Umbilical cord (tissue), 2 donors: Measurements from ENCODE around the gene FSD1. TPM values are rescaled to one million over a fixed set of nuclear protein-coding genes. Genes with fewer than 3 reads are reported as not detected.
A peak's percentile ranks its signal among the peaks of the same experiment; 100 is the strongest.
"Not testable (repeated sequence)": the region's sequence is repeated elsewhere in the genome, so short reads cannot be mapped to it uniquely, and the experiment has no call there.

ENCODE experiments used
- DNase-seq: peaks from one replicate; pipeline ENCODE4 v3.0.0-alpha.2; 2015; ENCODE audit warnings: low spot score
- total RNA-seq: library from RNA; depleted of rRNA; stranded (reverse); fragments of >200 nt; gene quantifications from one replicate; pipeline ENCODE4 v1.2.3, GENCODE V29; 2014; ENCODE audit warnings: low replicate concordance; ENCODE audit not compliant: insufficient read depth

Gene FSD1
- total RNA-seq, 1 donor from 2014 or later, result 3.4 TPM

DNA sequence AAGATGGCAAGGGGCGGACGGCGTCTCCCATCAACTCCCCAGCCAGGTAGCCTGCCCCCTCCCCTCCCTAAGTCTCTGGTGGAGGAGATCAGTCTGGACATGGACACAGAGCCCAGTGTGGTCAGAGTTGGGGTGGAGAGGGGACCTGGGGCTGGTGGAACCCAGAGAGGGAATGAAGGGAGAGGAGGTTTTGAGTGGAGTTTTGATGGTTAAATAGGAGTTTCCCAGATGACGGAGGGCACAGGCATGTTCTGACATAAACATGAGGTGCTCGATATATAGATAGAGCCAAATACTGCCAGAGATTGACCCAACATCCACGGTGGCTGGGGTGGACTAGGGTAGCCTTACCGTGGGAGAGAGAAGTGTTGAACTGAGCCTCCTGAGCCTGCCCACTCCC is 14.1 kb downstream of the FSD1 start:
- DNase-seq, result no peak

DNA sequence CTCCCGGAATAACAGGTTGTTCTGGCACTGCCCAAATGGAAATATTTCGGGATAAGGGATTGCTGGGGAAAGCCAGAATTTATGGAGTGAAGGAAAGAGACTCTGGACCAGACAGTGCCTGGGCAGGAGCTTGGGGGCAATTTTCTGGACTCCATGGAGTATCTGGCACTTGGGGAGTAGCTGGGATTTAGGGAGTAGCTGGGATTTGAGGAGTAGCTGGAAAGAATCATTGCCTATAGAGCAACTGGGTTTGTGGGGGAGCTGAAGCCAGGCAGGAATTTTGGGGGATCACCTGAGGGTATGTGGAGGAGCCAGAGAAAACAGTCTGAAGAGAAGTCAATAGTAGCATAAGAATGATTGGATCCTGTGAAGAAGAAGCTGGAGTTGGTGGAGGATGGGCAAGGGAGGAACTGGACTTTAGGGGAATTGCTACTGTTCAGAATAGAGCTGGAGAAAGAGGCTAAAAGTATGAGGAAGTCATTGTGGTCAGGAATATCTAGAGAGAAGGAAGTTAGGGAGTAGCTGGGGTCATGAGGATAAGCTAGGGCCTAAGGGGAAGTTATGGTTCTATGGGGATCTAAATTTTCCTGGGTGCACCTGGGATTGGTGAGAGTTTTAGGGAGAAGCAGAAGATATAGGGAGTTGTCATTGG is 14.8 kb downstream of the FSD1 start:
- no peak for DNase-seq

DNA sequence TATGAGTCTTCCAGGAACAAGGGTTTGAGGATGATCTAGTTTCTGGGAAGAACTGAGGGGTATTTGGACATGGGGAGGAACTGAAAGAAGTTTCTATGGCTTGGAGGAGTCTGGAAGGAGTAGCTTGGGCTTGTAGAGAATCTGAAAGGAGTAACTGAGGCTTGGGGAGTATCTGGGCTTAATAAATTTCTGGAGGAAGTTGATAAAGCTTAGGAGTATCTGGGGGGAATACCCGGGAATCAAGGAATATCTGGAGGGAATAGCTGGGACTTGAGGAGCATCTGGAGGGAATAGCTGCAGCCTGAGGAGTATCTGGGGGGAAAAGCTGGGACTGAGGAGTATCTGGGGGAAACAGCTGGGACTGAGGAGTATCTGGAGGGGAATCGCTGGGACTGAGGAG is 16.0 kb downstream of the FSD1 start:
- no peak for DNase-seq

DNA sequence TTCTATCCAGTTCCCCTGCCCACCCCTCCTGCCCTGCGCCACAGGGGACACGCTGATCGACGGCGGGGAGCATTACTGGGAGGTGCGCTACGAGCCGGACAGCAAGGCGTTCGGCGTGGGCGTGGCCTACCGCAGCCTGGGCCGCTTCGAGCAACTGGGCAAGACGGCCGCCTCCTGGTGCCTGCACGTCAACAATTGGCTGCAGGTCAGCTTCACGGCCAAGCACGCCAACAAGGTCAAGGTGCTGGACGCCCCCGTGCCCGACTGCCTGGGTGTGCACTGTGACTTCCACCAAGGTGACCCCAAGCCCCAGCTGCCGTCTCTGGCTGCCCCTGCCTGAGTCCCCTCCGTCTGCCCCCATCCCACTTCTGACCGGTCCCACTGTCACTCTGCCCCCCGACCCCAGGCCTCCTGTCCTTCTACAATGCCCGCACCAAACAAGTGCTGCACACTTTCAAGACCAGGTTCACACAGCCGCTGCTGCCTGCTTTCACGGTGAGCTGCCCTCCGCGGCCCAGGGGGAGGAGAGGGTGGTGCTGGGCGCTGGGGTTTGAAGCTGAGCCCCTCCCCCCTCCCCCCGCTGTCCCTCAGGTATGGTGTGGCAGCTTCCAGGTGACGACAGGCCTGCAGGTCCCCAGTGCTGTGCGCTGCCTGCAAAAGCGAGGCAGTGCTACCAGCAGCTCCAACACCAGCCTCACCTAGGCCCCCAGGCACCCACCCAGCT is 18.7 kb downstream of the FSD1 start:
- DNase-seq, result no peak

DNA sequence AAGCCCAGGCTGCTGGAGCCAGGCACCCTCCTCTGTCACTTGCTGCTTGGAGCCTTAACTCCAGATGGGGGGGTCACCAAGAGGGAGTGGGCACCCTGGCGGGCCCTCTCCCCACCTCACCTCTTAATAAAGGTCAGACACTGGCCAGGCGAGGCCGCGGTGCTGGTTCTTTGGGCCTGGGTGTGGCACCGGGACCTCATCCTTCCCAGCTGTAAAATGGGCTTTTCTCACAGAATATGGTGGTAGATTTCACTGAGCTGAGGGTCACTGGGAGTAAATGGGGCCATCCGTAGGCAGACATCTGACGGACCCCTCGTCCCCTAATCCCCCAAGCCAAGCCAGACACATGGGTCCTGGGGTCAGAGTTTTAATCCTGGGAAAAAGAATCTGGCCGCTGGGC is 19.3 kb downstream of the FSD1 start:
- no peak for DNase-seq

DNA sequence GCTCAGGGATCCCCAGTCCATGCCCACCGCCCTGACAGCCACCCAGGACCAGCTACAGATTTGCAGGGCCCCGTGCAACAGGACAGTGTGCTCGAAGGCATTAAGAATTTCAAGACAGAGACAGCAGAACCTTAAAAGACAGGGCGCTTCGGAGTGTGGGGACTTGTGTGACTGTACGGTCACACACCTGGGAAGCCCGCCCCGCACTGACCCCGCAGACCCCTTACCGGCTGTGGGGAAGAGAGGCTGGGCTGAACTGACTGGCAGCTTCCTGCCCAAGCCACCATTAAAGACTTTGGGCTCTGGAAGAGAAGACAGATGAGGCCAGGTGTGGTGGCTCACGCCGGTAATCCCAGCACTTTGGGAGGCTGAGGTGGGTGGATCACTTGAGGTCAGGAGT is 19.8 kb downstream of the FSD1 start:
- no peak for DNase-seq

DNA sequence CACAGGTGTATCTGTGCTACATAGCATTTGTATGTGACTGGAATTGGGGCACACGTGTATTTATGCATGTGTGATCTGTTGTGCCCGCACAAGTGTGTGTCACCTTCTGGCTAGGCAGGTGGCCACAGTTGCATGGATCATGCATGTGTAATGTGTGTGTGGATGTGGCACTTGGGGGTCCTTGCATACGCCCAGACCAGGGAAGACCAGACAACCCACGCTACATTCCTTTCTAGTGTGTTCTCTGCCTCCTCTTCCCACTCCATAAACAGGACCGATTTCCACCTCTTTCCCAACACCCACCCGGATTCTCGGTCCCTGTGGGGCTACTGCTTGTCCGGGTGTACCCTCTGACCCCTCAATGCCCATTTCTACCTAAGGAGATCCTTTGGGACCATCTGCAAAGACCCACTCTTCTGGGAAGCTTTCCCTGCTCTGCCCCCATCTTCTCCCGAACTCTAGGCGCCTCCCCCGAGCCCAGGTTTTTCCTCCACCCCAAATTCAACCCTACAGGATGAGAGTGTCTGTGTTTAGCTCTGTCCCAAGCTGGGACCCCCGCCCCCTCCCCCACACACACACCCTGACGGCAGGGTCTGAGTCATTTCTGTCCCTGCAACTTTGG is 21.9 kb downstream of the FSD1 start:
- no peak for DNase-seq

DNA sequence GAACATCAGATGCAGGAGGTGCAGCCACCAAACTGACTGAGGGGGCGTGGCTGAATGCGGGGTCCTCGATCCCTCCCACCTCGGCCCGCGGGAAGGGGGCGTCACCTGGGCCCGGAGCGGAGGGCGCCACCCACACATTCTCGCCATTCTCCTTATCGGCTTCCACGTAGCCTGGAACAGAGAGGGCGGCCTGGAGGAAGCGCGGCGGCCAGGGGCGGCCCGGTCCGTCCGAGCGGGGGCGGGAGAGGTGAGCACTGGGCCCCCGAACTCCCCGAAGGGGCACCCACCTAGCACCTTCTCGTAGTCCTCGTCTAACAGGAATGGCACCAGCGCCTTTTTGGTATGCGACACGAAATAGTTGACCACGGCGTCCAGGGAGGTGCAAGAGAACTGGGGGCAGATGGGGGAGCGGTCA is 22.4 kb downstream of the FSD1 start:
- DNase-seq, result no peak

DNA sequence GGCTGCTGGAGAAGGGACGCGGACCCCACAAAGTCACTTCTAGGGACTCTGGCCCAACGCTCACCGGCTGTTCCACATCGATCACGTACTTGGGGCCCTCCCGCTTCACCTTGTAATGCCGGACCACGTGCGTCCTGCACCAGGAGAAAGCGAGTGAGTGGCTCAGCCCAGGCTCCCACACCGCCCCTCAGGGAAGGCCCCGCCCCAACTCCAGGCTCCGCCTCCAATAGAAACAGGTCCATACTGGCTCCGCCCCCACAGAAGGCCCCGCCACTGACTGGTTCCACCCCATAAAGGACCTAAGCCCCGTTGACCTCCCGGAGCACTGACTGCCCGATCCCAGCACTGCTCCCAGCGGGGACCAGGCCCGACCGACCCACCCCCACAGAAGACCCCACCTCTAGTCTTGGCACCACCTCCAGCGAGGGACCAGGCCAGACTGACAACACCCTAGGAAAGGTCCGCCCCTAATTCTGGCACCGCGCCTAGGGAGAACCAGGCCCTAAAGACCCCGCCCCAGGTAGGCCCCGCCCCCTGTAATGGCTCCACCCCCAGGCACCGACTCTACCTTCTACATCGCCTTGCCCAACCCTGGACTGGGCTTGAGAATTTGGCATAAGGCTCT is 23.0 kb downstream of the FSD1 start:
- DNase-seq, result peak; percentile 59

DNA sequence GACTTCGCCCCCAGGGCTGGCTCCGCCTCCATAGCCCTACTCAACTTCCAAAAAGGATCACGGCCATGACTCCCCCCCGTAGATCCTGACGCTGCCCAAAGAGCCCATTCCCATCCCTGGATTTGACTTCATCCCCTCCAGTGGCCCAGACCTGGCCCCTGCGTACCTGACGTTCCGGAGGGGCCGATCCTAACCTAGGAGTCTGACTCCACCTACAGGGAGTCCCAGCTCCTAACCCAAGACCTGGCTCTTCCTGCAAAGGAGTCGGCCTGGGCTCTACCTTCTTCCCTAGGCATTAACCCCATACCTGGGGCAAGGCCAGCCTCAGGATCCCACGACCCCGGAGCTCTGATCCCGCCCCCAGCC is 23.5 kb downstream of the FSD1 start:
- no peak for DNase-seq

DNA sequence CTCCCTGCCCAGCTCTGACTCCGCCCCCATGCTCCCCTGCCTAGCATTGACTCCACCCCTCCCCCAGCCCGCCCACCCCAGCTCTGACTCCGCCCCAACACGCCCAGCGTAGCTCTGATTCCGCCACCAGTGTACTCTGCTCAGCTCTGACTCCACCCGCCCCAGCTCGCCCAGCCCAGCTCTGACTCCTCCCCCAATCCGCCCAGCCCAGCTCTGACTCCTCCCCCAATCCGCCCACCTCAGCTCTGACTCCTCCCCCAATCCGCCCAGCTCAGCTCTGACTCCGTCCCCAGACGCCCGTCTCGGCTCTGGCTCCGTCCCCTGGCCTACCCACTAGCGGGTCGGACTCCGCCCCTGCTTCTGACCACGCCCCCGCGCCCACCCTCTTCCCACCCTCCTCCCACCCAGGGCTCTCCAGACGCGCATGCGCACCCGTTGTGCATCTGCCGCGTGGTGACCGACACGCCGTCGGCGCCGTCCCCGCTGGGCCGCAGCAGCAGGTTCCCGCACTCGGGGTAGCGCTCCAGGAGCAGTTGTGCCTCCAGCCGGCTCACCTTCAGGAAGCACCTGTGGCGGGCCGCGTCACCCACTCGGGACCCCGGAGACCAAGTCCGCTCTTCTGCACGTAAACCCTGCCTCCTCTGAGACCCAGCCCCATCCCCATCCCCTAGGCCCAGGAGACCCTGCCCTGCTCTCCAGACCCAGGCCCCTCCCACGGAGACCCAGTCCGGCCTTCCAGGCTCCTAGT is 24.0 kb downstream of the FSD1 start:
- peak; percentile 97 for DNase-seq

DNA sequence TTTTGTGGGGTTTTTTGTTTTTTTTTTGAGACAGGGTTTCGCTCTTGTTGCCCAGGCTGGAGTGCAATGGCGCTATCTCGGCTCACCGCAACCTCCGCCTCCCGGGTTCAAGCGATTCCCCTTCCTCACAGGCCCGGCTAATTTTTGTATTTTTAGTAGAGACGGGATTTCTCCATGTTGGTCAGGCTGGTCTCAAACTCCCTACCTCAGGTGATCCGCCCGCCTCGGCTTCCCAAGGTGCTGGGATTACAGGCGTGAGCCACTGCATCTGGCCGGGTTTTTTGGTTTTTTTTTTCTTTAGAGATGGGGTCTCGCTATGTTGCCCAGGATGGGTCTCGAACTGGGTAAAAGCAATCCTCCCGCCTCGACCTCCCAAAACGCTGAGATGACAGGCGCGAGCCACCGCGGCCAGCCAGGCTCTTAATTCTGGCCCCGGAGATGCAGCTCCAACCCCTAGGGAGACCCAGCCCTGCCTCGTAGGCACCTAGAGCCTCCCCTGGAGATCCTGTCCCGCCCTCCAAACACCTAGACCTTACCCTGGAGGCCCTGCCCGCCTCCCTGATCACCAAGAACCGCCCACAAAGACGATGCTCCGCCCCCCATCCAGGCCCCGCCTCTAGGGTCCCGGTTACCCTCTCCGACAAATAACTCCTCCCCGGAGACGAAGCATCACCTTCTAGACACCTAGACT is 24.7 kb downstream of the FSD1 start:
- not testable (repeated sequence) for DNase-seq

DNA sequence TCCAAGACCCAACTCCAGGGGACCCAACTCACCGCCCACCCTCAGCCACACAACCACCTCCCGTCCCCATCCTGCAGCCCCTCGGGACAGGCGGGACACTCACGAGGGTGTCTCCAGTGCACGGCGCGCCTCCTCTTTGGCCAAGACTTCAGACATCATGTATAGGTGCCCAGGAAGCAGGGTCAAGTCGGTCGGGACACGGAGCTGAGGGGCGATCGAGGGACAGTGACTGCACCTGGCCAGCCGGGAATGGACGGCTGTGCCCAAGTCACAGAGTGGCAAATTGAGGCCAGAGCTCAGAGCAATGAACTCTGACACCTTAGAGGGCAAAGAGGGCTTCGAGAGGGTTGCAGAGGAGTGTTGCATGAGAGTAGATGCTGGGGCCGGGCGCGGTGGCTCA is 25.5 kb downstream of the FSD1 start:
- no peak for DNase-seq

DNA sequence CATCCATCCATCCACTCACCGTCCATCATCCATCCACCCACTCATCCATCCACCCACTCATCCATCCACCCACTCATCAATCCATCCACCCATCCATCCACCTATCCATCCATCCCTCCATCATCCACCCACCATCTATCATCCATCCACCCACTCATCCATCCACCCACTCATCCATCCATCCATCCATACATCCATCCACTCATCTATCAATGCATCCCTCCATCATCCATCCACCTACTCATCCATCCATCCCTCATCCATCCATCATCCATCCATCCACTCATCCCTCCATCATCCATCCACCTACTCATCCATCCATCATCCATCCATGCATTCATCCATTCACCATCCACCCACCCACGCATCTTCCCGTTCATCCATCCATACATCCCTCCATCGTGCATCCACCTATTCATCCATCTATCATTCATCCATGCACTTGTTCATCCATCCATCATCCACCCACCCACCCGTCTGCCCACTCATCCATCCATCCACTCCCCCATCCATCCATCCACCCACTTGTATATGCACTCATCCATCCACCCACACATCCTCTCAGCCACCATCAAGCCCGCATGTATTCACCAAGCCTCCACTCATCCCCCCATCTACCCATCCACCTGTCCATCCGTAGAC is 30.7 kb downstream of the FSD1 start:
- no peak for DNase-seq

DNA sequence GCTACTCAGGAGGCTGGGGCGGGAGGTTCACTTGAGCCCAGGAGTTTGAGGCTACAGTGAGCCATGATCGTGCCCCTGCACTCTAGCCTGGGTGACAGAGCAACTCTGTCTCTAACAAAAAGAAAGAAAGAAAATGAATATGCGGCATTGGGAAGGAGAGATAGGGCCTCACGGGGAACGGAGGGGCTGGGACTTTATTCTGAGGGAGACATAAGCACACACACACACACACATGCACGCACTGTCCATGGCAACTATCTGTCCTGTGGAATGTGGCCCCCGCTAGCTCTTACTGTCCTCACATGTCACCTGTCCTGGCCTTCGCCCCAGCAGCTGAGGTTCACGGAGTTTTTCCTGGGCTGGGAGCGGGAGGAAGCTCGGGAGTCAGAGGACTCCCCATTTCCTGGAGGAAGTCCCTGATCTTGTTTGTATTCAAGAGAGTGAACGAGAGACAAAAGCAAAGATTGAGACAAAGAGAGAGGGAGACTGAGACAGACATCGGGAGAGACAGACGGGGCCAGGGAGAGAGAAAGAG is 33.6 kb downstream of the FSD1 start:
- no peak for DNase-seq

DNA sequence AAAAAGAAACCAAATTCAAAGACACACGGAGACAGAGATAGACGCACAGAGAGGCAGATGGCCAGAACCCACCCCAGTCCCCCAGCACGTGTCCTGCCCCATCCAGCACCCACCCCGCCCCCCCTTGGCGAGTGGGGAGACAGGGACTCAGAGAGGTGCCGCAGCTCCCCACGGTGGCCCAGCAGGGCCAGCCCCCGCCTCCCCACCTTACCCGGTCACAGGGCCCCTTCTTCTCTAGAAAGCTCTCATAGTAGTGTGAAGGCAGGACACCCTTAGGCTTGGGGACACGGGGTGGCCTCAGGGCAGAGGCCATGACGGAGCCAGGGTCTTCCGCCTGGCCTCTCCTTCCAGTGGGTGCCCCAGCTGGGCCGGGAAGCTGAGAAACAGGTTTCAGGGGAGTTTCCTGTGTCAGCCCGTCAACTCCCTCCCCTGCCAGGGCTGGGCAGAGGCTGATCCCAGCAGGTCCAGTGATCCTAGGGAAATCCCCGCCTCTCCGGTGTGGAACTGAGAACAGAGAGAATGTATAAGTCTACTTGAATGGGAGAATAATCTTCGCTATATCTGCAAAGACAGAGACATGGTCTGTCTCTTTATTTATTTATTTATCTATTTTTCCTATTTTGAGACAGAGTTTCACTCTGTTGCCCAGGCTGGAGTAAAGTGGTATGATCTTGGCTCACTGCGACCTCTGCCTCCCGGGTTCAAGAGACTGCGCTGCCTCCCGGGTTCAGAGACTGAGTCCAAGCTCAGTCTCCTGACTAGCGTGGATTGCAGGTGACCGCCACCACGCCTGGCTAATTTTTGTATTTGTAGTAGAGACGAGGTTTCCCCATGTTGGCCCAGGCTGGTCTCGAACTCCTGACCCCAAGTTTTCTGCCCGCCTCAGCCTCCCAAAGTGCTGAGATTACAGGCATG is 34.3 kb downstream of the FSD1 start, which contains the start of gene STAP2:
TSS of gene STAP2 (minus strand) at position 387 of the 915 bp plus-strand sequence. CDS start at position 313, 74 bp downstream.
- peak; percentile 50 for DNase-seq

DNA sequence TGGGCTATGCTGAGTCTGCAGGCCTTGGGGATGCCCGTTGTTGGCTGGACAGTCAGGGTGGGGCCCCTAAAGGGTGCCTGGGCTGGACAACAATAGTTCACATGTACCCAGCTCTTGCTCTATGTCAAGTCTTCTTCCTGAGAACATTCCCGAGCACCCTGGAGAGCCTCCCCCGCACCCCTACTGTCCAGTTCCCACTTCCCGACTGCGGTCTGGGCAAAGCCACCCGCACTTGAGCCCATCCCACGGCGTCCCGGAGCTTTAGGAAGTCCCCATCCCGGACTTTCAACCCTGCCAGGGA is 37.9 kb downstream of the FSD1 start:
- no peak for DNase-seq

DNA sequence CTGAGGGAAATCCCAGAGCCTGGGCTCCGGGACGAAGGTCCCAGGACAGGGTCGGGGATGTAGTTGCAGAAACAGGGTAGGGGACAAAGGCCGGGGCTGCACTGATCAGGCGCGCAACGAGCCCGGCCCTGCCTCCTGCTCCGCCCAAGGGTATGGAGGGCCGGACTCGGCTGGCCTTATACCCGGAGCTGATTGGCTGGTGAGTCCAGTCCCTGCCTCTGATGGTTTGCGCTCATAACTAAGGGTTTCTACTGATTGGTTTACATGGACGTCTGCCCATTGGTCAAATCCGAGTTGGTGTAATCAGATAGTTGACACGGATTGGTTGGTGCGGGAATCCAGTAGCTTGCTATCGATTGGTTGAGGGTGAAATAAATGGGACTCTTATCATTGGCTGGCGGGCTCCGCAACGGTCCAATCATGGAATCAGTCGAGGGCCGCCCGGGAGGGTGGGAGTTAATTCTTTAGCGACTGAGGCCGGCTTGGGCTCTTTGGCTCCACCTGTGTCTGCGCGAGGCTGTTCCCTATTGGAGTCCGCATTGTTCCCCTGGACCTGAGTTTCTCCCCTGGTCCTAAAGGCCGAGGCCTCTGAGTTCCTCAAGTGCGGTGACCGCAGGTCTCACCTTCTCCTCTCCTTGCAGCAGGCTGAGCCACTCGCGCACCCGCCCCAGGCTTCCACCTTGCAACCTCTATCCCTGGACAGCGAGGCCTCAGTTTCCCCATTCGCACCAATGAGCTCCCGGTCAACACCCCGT is 38.4 kb downstream of the FSD1 start:
- peak; percentile 100 for DNase-seq
